Upper lobe of left lung (tissue), 6 donors: Measurements from ENCODE around the gene ZBTB17. TPM values are rescaled to one million over a fixed set of nuclear protein-coding genes. Genes with fewer than 3 reads are reported as not detected.

ENCODE experiments used
- ATAC-seq, 2 donors: fragments of 200-7000 bp; cut with Tn5 transposase; one replicate each; pipeline ENCODE4 v1.9.1; 2022; ENCODE audit warnings: mild to moderate bottlenecking in 2 of 2, moderate library complexity in 2 of 2; ENCODE audit not compliant: low FRiP score in 2 of 2
- DNase-seq, 2 donors: peaks; one replicate each; pipeline ENCODE4 v3.0.0-alpha.2; 2019 to 2020
- H3K27ac ChIP-seq, 4 donors: fragments of 200-600 bp; sonication (generic); one replicate each; pipeline ENCODE4 v1.5.1; 2016 to 2019
- H3K27me3 ChIP-seq, 4 donors: fragments of 200-600 bp; sonication (generic); one replicate each; pipeline ENCODE4 v1.5.1; 2017 to 2019
- H3K36me3 ChIP-seq, 4 donors: fragments of 200-600 bp; sonication (generic); one replicate each; pipeline ENCODE4 v1.5.1; 2016 to 2019
- H3K4me1 ChIP-seq, 4 donors: fragments of 200-600 bp; sonication (generic); one replicate each; pipeline ENCODE4 v1.5.1; 2018 to 2019
- H3K4me3 ChIP-seq, 4 donors: fragments of 200-600 bp; sonication (generic); one replicate each; pipeline ENCODE4 v1.5.1; 2017 to 2019; ENCODE audit warnings: mild to moderate bottlenecking in 2 of 4, moderate library complexity in 1 of 4
- H3K9me3 ChIP-seq, 4 donors: fragments of 200-600 bp; sonication (generic); one replicate each; pipeline ENCODE4 v1.5.1; 2018 to 2019
- CTCF ChIP-seq, 6 experiments: fragments of 450-650 bp in 4 of 6; fragments of 200-600 bp in 2 of 6; sonication (generic) in 2 of 6; IDR thresholded peaks; one replicate each; pipeline ENCODE4 v1.5.1; 2016 to 2019; ENCODE audit warnings: antibody characterized with exemption in 6 of 6
- EP300 ChIP-seq, 4 donors: sonication (generic); formaldehyde crosslinking; IDR thresholded peaks; one replicate each; pipeline ENCODE4 v1.5.1; 2017; ENCODE audit warnings: antibody characterized with exemption in 4 of 4, control low read depth in 2 of 4
- POLR2A ChIP-seq, 4 donors: fragments of 450-650 bp; IDR thresholded peaks; one replicate each; pipeline ENCODE4 v1.5.1; 2016 to 2017; ENCODE audit warnings: antibody characterized with exemption in 4 of 4, mild to moderate bottlenecking in 2 of 4
- POLR2AphosphoS5 ChIP-seq, 2 donors: sonication (generic); formaldehyde crosslinking; IDR thresholded peaks; one replicate each; pipeline ENCODE4 v1.5.1; 2017; ENCODE audit warnings: antibody characterized with exemption in 2 of 2
- WGBS, 2 donors: methylation state at CpG; one replicate each; pipeline ENCODE4 v1.1.5; 2017 to 2018; 5-methylcytosine and 5-hydroxymethylcytosine counted together
- total RNA-seq, 6 donors: library from RNA; depleted of rRNA in 4 of 6; stranded (reverse); fragments of >200 nt in 4 of 6; gene quantifications; one replicate each; pipeline versions ENCODE4 v1.1.0 to v1.2.1, GENCODE V29; 2016 to 2021
- donor health status: DM: no; HTN: no; CAD: no; lungs with moderate emphysema.
- donor health status: DM: no; HTN: yes; CAD: no; lungs with severe emphysema.

The ZBTB17 gene
- total RNA-seq, 6 donors from 2014 or later, result 34.1 to 94.2 (median 42.9) TPM

GRCh38 chr1:15972409-15972808 lies 3.5 kb downstream of the ZBTB17 start:
- ATAC-seq, result no peak
- no peak for DNase-seq
- Histone ChIP-seq H3K4me3 (no peak overlapping the region), H3K27ac (no peak overlapping the region), H3K27me3 (no peaks in the 10 kb centered on the region), H3K9me3 (no peaks in the 10 kb centered on the region), H3K4me1 (peaks cover 25 to 38% (median 27%) of the 10 kb centered on the region in 4 donors), H3K36me3 (peaks cover 10 to 40% (median 21%) of the 10 kb centered on the region in 4 donors)
- 96 to 100% methylated on average over 1 of the region's 1 CpG for WGBS, 2 donors
- TF ChIP-seq EP300 (IDR thresholded peaks at IDR 0.05) (no peak), CTCF (IDR thresholded peaks at IDR 0.05) (no peak), POLR2A (IDR thresholded peaks at IDR 0.05) (no peak), POLR2AphosphoS5 (IDR thresholded peaks at IDR 0.05) (no peak)

- no peak overlapping the region for H3K27ac ChIP-seq
- ATAC-seq, result no peak
Observed at GRCh38 chr1:15970911-15971310, 5.0 kb downstream of the ZBTB17 start.

GRCh38 chr1:15969321-15969880 lies 6.5 kb downstream of the ZBTB17 start:
- no peak overlapping the region for H3K4me3 ChIP-seq
- H3K27ac ChIP-seq, result peak overlapping the region in 1 of 4 donors; percentile 89
- no peaks in the 10 kb centered on the region for H3K9me3 ChIP-seq
- TF ChIP-seq CTCF (IDR thresholded peaks at IDR 0.05) (no peak), POLR2A (IDR thresholded peaks at IDR 0.05) (no peak), EP300 (IDR thresholded peaks at IDR 0.05) (no peak), POLR2AphosphoS5 (IDR thresholded peaks at IDR 0.05) (no peak)
- DNase-seq (no peak), ATAC-seq (no peak)
- peaks cover 33 to 49% (median 44%) of the 10 kb centered on the region in 4 donors for H3K4me1 ChIP-seq
- peaks cover 10 to 40% (median 21%) of the 10 kb centered on the region in 4 donors for H3K36me3 ChIP-seq
- H3K27me3 ChIP-seq, result no peaks in the 10 kb centered on the region
- WGBS, 2 donors, result 87 to 97% methylated on average over 13 of the region's 13 CpGs

More at GRCh38 chr1:15970911-15971310, 5.0 kb downstream of the ZBTB17 start:
- Histone ChIP-seq H3K4me3 (no peak overlapping the region), H3K36me3 (peaks cover 10 to 40% (median 21%) of the 10 kb centered on the region in 4 donors), H3K27me3 (no peaks in the 10 kb centered on the region), H3K9me3 (no peaks in the 10 kb centered on the region), H3K4me1 (peaks cover 27 to 45% (median 37%) of the 10 kb centered on the region in 4 donors)
- TF ChIP-seq POLR2AphosphoS5 (IDR thresholded peaks at IDR 0.05) (no peak), POLR2A (IDR thresholded peaks at IDR 0.05) (no peak), EP300 (IDR thresholded peaks at IDR 0.05) (no peak), CTCF (IDR thresholded peaks at IDR 0.05) (no peak)
- no peak for DNase-seq

GRCh38 chr1:15968172-15968571 lies 7.7 kb downstream of the ZBTB17 start:
- ATAC-seq, result no peak
- WGBS, 2 donors, result 84 to 85% methylated on average over 5 of the region's 5 CpGs
- DNase-seq, result no peak
- H3K27ac ChIP-seq, result peak overlapping the region in 3 of 4 donors; percentile 14 to 89 (median 80)
- no peaks in the 10 kb centered on the region for H3K9me3 ChIP-seq
- TF ChIP-seq CTCF (IDR thresholded peaks at IDR 0.05) (no peak), EP300 (IDR thresholded peaks at IDR 0.05) (no peak), POLR2A (IDR thresholded peaks at IDR 0.05) (no peak), POLR2AphosphoS5 (IDR thresholded peaks at IDR 0.05) (no peak)
- H3K4me1 ChIP-seq, result peaks cover 40 to 55% (median 51%) of the 10 kb centered on the region in 4 donors
- no peak overlapping the region for H3K4me3 ChIP-seq
- peaks cover 10 to 40% (median 21%) of the 10 kb centered on the region in 4 donors for H3K36me3 ChIP-seq
- no peaks in the 10 kb centered on the region for H3K27me3 ChIP-seq

GRCh38 chr1:15966956-15967344 lies 9.0 kb downstream of the ZBTB17 start:
- 93 to 97% methylated on average over 6 of the region's 6 CpGs for WGBS, 2 donors
- Histone ChIP-seq H3K4me3 (no peak overlapping the region), H3K27ac (peak overlapping the region; percentile 67 to 89 (median 75)), H3K27me3 (no peaks in the 10 kb centered on the region), H3K9me3 (no peaks in the 10 kb centered on the region), H3K4me1 (peaks cover 39 to 54% (median 51%) of the 10 kb centered on the region in 4 donors), H3K36me3 (peaks cover 2 to 30% (median 12%) of the 10 kb centered on the region in 4 donors)
- TF ChIP-seq EP300 (IDR thresholded peaks at IDR 0.05) (no peak), CTCF (IDR thresholded peaks at IDR 0.05) (no peak), POLR2A (IDR thresholded peaks at IDR 0.05) (no peak), POLR2AphosphoS5 (IDR thresholded peaks at IDR 0.05) (no peak)
- DNase-seq (no peak), ATAC-seq (no peak)
